Kidney epithelial cell (primary cell): ENCODE results near the gene CHTF18. TPM values are rescaled to one million over a fixed set of nuclear protein-coding genes. Genes with fewer than 3 reads are reported as not detected.
"Not testable (repeated sequence)": the region's sequence is repeated elsewhere in the genome, so short reads cannot be mapped to it uniquely, and the experiment has no call there.

Experiments used
- DNase-seq: peaks from one replicate; pipeline ENCODE4 v3.0.0-alpha.2; 2010; ENCODE audit warnings: low read depth
- H3K27me3 ChIP-seq: 2 replicates; pipeline ENCODE4 v1.6.0; 2011; ENCODE audit warnings: low read length; ENCODE audit not compliant: control insufficient read depth, insufficient read depth
- H3K36me3 ChIP-seq: 2 replicates; pipeline ENCODE4 v1.5.1; 2011; ENCODE audit warnings: low read length; ENCODE audit not compliant: control insufficient read depth, insufficient read depth
- H3K4me3 ChIP-seq: 2 replicates; pipeline ENCODE4 v1.5.1; 2011; ENCODE audit warnings: low read depth, mild to moderate bottlenecking, control low read depth, low read length
- total RNA-seq: library from RNA; depleted of rRNA; stranded (reverse); fragments of >200 nt; gene quantifications from 2 replicates; pipeline ENCODE4 v1.2.3, GENCODE V29; 2015
- TF ChIP-seq, protein P1 (sequence below): IDR thresholded peaks from 2 replicates; pipeline ENCODE4 v1.5.1; 2011; ENCODE audit warnings: mild to moderate bottlenecking, moderate library complexity, low read length, control low read depth, inconsistent platforms; ENCODE audit not compliant: insufficient read depth, poor library complexity, severe bottlenecking

Gene CHTF18
- total RNA-seq, 1 donor from 2014 or later, result 23.9 TPM

DNA sequence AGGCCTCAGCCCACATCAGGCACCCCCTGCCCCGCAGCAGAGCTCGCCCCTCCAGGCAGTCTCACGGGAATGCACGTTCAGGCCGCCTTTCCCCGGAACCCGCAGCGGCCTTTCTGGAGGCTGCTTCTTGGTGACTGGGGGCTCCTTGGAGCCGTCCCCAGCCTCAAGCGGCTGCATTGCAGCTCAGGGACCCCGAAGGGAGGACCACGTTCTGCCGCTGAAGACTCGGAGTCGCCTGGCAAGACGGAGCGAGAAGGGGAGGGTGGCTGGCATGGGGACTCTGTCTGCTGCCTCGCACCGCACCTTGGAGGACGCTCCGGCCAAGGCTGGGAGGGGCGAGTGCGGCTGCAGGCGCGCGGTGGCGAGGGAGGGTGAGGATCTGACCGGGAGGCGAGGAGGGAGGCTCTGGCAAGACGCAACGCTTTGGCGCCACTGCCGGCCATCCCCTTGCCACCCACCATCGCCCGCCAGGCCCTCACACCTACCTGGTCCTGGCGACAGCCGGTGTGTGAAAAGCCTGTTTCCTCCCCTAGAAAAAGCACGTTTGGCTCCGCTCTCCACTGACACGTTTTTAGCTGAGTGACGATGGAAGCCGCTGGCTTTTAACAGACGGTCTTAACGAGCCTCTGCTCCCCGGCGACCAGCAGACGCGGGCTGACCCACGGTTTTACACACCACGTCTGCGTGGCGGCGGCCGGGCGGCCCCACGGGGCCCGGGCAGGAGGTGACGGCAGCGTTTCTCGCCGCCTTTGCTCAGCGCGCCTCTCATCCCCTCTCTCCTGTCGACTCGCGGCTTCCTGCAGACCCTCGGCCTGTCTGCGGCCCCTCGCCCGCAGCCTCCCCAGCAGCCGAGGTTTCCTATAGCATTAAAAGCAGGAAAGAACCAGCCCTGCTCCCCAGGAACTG is 28.8 kb downstream of the CHTF18 start:
- H3K27me3 ChIP-seq, result peaks cover 37% of the 10 kb centered on the region
- TF ChIP-seq, protein P1, sequence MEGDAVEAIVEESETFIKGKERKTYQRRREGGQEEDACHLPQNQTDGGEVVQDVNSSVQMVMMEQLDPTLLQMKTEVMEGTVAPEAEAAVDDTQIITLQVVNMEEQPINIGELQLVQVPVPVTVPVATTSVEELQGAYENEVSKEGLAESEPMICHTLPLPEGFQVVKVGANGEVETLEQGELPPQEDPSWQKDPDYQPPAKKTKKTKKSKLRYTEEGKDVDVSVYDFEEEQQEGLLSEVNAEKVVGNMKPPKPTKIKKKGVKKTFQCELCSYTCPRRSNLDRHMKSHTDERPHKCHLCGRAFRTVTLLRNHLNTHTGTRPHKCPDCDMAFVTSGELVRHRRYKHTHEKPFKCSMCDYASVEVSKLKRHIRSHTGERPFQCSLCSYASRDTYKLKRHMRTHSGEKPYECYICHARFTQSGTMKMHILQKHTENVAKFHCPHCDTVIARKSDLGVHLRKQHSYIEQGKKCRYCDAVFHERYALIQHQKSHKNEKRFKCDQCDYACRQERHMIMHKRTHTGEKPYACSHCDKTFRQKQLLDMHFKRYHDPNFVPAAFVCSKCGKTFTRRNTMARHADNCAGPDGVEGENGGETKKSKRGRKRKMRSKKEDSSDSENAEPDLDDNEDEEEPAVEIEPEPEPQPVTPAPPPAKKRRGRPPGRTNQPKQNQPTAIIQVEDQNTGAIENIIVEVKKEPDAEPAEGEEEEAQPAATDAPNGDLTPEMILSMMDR, result no peak
- H3K4me3 ChIP-seq, result no peak overlapping the region
- DNase-seq, result no peak
- H3K36me3 ChIP-seq, result no peaks in the 10 kb centered on the region

DNA sequence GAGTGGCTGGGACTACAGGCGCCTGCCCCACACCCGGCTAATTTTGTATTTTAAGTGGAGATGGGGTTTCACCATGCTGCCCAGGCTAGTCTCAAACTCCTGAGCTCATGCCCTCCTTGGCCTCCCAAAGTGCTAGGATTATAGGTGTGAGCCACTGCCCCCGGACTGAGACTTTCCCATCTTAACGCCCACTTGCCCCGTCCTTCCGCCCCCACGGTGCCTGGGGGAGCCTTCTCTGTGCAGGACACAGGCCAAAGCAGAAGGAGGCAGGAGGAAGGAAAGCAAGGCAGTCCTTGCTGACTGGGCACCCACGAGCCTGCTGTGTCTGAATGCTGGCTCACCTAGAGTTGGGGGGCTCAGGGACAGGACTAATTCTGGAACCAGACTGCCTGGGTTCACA is 29.7 kb downstream of the CHTF18 start:
- TF ChIP-seq, protein P1, result no peak
- Histone ChIP-seq H3K27me3 (peaks cover 33% of the 10 kb centered on the region), H3K36me3 (no peaks in the 10 kb centered on the region), H3K4me3 (no peak overlapping the region)
- no peak for DNase-seq

DNA sequence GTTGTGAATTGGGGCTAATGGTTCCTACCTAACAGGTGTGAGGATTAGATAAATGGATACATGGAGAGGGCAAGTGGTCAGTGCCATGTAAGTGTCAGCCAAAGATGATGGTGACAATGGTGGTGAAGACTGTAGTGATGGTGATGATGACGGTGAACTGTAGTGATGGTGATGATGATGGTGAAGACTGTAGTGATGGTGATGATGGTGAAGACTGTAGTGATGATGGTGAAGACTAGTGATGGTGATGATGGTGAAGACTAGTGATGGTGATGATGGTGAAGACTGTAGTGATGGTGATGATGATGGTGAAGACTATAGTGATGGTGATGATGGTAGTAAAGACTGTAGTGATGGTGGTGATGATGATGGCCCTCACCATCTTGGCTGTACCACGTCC is 30.2 kb downstream of the CHTF18 start:
- DNase-seq, result no peak
- H3K36me3 ChIP-seq, result no peaks in the 10 kb centered on the region
- H3K4me3 ChIP-seq, result no peak overlapping the region
- H3K27me3 ChIP-seq, result peaks cover 28% of the 10 kb centered on the region
- TF ChIP-seq, protein P1, result no peak

DNA sequence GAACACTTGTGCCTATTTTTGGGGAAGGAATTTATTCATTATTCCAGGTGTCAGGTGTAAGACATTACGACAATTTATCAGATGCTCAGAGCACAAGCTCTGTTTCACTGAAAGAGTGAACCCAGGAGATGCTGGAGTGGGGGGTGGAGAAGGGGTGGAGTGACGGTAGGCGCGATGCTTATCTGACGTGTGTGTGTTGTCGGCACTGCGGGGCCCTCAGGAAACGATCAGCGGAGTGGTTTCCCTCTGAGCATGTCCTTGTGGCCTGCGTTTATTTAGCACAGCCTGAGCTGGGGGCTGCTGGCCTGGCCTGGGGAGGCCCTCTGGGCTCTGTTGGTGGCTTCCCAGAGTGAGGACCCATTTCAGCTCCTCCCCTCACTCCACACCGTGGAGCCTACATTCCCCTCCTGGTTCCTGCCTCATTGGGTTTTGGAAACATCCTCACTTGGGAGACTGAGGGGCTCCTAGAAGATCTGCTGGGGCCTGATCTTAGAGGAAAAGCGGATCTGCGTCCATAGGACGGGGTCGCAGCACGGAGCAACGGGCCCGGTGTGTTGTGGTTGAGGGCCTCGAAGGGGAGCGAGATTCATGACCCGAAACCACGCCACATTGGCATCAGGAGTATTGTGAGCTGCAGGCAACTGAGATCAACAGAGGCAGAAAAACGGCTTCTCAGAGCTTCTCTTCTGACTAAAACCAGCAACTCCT is 31.1 kb downstream of the CHTF18 start:
- no peak for DNase-seq
- no peak overlapping the region for H3K4me3 ChIP-seq
- H3K27me3 ChIP-seq, result peaks cover 21% of the 10 kb centered on the region
- no peaks in the 10 kb centered on the region for H3K36me3 ChIP-seq
- TF ChIP-seq, protein P1, result no peak

DNA sequence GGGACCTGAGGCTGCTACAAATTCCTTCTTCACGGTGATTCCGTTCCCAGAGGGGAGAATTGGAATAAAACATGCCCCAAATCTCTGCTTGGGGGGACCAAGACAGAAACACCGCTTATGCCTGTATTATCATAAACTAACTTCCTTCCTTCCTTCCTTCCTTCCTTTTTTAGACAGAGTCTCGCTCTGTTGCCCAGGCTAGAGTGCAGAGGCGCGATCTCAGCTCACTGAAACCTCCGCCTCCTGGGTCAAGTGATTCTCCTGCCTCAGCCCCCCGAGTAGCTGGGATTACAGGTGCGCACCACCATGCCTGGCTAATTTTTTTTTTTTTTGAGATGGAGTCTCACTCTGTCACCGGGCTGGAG is 31.6 kb downstream of the CHTF18 start:
- H3K27me3 ChIP-seq, result peaks cover 24% of the 10 kb centered on the region
- not testable (repeated sequence) for H3K36me3 ChIP-seq, DNase-seq, H3K4me3 ChIP-seq

DNA sequence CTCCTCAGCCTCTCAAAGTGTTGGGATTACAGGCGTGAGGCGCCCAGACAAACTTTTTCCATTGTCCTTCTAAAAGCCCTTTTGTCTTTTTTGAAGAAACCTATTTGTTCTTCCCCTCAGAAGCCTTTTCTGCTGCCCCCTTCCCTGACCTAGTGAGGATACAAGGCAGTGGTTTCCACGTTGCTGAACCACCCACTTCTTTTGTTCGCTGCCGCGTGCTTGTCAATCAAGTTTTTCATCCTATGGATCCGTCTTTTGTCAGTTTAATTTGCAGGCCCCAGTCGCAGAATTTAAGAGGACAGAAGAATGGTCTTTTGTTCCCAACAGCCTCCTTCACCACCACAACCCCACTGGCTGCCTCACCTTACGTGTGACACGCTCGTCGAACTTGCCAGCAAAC is 32.3 kb downstream of the CHTF18 start:
- Histone ChIP-seq H3K27me3 (peaks cover 32% of the 10 kb centered on the region), H3K4me3 (no peak overlapping the region)
- TF ChIP-seq, protein P1, result no peak

More for the DNA sequence above, 32.3 kb downstream of the CHTF18 start:
- no peaks in the 10 kb centered on the region for H3K36me3 ChIP-seq
- no peak for DNase-seq
